Measurements from ENCODE around the gene LCE1D.

GRCh38 chr1:152747831-152748230 lies 48.7 kb upstream of the LCE1D start:
- TF ChIP-seq REST (IDR thresholded peaks at IDR 0.05; ENCODE audit: insufficient read depth in 1 of 2, low read depth in 2 of 2, low read length in 2 of 2) (no peak), POLR2AphosphoS5 (IDR thresholded peaks at IDR 0.05; ENCODE audit: low read depth, low read length) (no peak)

Measured in PFSK-1 (cell line).